ENCODE data around the gene ARMC10. TPM values are rescaled to one million over a fixed set of nuclear protein-coding genes. Genes with fewer than 3 reads are reported as not detected.
"Not testable (repeated sequence)": the region's sequence is repeated elsewhere in the genome, so short reads cannot be mapped to it uniquely, and the experiment has no call there.

The ARMC10 gene
- total and polyA plus RNA-seq, 12 donors: 15.6 to 57.9 (median 44.0) TPM

GRCh38 chr7:103142494-103142893 is 67.6 kb downstream of the ARMC10 start:
- DNase-seq: no peak
- no peaks in the 10 kb centered on the region for H3K36me3 ChIP-seq (replicated peaks in 1 of 2)
- H3K27ac ChIP-seq: no peak overlapping the region
- H3K27me3 ChIP-seq: no peaks in the 10 kb centered on the region
- H3K4me1 ChIP-seq (replicated peaks in 1 of 2): peaks cover 0 to 26% of the 10 kb centered on the region in 2 donors
- no peak overlapping the region for H3K4me3 ChIP-seq
- WGBS, 4 donors: 41 to 75% (median 60%) methylated on average over 1 of the region's 1 CpG
- no peaks in the 10 kb centered on the region for H3K9me3 ChIP-seq (replicated peaks in 1 of 3)
- intact Hi-C loops (cut with DNase I): no loop called here
- TF ChIP-seq POLR2A (IDR thresholded peaks at IDR 0.05) (no peak), CTCF (IDR thresholded peaks at IDR 0.05) (no peak)

DNA sequence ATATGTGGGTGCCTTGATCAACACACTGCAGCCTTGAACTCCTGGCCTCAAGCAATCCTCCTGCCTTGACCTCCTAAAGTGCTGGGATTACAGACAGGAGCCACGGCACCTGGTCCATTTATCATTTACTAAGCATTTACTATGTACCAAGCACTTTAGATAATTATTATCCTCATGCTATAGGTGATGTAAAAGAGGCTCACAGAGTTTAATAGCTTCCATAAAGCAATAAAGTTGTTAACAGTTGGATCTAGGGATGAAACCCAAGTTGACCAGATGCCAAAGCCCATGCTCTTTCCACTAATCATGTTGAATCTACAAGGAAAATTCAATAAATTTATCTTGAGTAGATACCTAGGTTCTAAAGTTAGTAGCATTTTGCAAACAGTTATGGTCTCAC is 68.9 kb downstream of the ARMC10 start:
- no peaks in the 10 kb centered on the region for H3K27me3 ChIP-seq
- H3K4me3 ChIP-seq: no peak overlapping the region
- intact Hi-C loops (cut with DNase I): no loop called here
- no peak overlapping the region for H3K27ac ChIP-seq
- TF ChIP-seq CTCF (IDR thresholded peaks at IDR 0.05) (no peak), POLR2A (IDR thresholded peaks at IDR 0.05) (no peak)
- peaks cover 0 to 32% of the 10 kb centered on the region in 2 donors for H3K4me1 ChIP-seq (replicated peaks in 1 of 2)
- WGBS, 4 donors: 38 to 82% (median 66%) methylated on average over 1 of the region's 1 CpG
- no peaks in the 10 kb centered on the region for H3K9me3 ChIP-seq (replicated peaks in 1 of 3)
- DNase-seq: no peak
- H3K36me3 ChIP-seq (replicated peaks in 1 of 2): no peaks in the 10 kb centered on the region

DNA sequence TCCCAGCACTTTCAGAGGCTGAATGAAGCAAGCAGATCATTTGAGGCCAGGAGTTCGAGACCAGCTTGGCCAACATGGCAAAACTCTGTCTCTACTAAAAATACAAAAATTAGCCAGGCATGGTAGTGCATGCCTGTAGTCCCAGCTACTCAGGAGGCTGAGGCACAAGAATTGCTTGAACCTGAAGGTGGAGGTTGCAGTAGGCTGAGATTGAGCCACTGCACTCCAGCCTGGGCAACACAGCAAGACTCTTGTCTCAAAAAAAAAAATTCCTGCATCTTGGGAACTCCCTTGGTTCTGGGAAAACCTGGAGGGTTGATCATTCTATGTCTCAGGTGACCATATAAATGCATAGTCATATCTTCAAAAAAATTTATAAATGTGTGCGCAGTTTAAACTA is 69.8 kb downstream of the ARMC10 start:
- WGBS, 4 donors: 97 to 100% (median 99%) methylated on average over 2 of the region's 2 CpGs
- H3K27me3 ChIP-seq; DNase-seq; intact Hi-C loops (cut with DNase I); H3K27ac ChIP-seq; H3K9me3 ChIP-seq (replicated peaks in 1 of 3); H3K4me3 ChIP-seq; H3K36me3 ChIP-seq (replicated peaks in 1 of 2): not testable (repeated sequence)
- peaks cover 0 to 32% of the 10 kb centered on the region in 2 donors for H3K4me1 ChIP-seq (replicated peaks in 1 of 2)

- no peak for TF ChIP-seq CTCF (IDR thresholded peaks at IDR 0.05)
- no peak for TF ChIP-seq POLR2A (IDR thresholded peaks at IDR 0.05)
- DNase-seq: no peak
- intact Hi-C loops (cut with DNase I): no loop called here
- Histone ChIP-seq H3K27me3 (no peaks in the 10 kb centered on the region), H3K9me3 (replicated peaks in 1 of 3) (no peaks in the 10 kb centered on the region), H3K4me3 (peak overlapping the region; percentile 60 to 93 (median 66)), H3K4me1 (replicated peaks in 1 of 2) (peaks cover 0 to 24% of the 10 kb centered on the region in 2 donors), H3K27ac (peak overlapping the region; percentile 78 to 98 (median 91)), H3K36me3 (replicated peaks in 1 of 2) (no peaks in the 10 kb centered on the region)
- 0 to 2% (median 1%) methylated on average over 13 of the region's 13 CpGs for WGBS, 4 donors
These were observed 73.4 kb downstream of the ARMC10 start for GRCh38 chr7:103148131-103148993.

Other genes starting within 250 kb of the ARMC10 start
- gene LRRC17, start 162.1 kb upstream of the ARMC10 start, total RNA-seq: 10 to 100 TPM in 1 of 9 donors, 1 to 10 TPM in 8; 1.5 to 26.3 (median 3.4) TPM
- 1 to 10 TPM; 2.7 to 4.0 (median 2.7) TPM for gene LRRC17, start 162.1 kb upstream of the ARMC10 start, polyA plus RNA-seq
- 1 to 10 TPM; 1.9 to 6.8 (median 3.0) TPM for gene FBXL13, start 344 bp upstream of the ARMC10 start, total RNA-seq
- 1 to 10 TPM in 1 of 3 donors, under 1 TPM in 2; 0.61 to 5.7 (median 0.64) TPM for gene FBXL13, start 344 bp upstream of the ARMC10 start, polyA plus RNA-seq
- 10 to 100 TPM; 11.1 to 24.4 (median 19.9) TPM for gene NAPEPLD, start 74.0 kb downstream of the ARMC10 start, total RNA-seq
- 10 to 100 TPM in 1 of 3 donors, 1 to 10 TPM in 2; 2.5 to 17.1 (median 5.9) TPM for gene NAPEPLD, start 74.0 kb downstream of the ARMC10 start, polyA plus RNA-seq
- 100 to 1,000 TPM in 2 of 9 donors, 10 to 100 TPM in 7; 58.8 to 120 (median 80.6) TPM for gene PMPCB, start 222.3 kb downstream of the ARMC10 start, total RNA-seq
- gene PMPCB, start 222.3 kb downstream of the ARMC10 start, polyA plus RNA-seq: 100 to 1,000 TPM in 1 of 3 donors, 10 to 100 TPM in 2; 51.9 to 147 (median 64.7) TPM

All from adrenal gland (tissue), 12 donors.